ENCODE data around the gene GJC2. TPM values are rescaled to one million over a fixed set of nuclear protein-coding genes. Genes with fewer than 3 reads are reported as not detected.

Gene GJC2
- total RNA-seq, 1 experiment from 2014 or later, result 0.72 TPM

DNA sequence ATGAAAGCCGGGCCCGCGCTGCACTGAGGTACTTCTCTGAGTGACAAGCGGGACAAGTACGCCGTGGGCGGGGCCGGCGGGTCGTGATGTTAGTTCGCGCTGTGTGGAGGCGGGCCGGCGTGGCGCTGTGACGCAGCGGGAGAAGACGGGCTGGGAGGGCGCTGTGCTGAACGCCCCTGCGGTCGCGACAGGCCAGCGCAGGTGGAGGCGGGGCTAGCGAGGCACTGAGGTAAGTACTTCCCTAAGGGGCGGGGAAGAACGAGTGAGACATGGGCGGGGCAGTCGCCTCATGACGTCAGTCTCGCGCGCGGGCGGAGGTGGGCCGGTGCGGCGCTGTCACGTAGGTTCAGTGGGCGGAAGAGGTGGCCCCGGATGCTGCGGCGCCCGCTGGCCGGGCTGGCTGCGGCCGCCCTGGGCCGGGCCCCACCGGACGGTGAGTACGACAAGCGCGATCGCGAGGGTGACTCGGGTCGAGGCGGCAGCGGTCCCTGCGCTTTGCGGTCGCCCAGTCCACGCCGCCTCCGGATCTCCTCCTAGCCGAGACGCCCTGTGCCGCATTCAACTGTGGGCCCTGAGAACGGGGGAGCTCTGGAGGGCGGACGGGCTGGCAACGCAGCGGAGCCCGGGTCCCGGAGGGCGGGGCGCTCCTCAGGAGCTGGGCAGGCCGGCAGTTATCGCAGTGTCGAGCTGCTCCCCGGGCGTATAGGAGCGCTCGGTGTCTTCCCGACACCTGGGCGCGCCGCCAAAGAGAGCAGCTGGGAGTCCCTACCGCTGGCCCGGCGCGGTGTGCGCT is 9.6 kb upstream of the GJC2 start, which contains the start of gene GUK1 (continued):
- TF ChIP-seq SMAD4 (CRISPR knock-in tag; IDR thresholded peaks at IDR 0.05) (no peak), TEAD4 (CRISPR knock-in tag; IDR thresholded peaks at IDR 0.05) (no peak), E2F5 (CRISPR knock-in tag; IDR thresholded peaks at IDR 0.05) (peak; percentile 75), HMGXB4 (CRISPR knock-in tag; IDR thresholded peaks at IDR 0.05) (peak; percentile 92), ZNF512 (CRISPR knock-in tag; IDR thresholded peaks at IDR 0.05; ENCODE audit: borderline replicate concordance) (0 out of 2 replicates have a peak, but pooled peaks have one; percentile 18), SP1 (CRISPR knock-in tag; conservative IDR thresholded peaks at IDR 0.05) (peak; percentile 100), TEAD1 (CRISPR knock-in tag; IDR thresholded peaks at IDR 0.05) (no peak), TCF7 (CRISPR knock-in tag; IDR thresholded peaks at IDR 0.05; ENCODE audit: low read depth) (no peak), ZNF121 (CRISPR knock-in tag; IDR thresholded peaks at IDR 0.05) (no peak), HMGA2 (CRISPR knock-in tag; IDR thresholded peaks at IDR 0.05) (no peak), SOX15 (CRISPR knock-in tag; IDR thresholded peaks at IDR 0.05) (no peak), ZNF263 (CRISPR knock-in tag; IDR thresholded peaks at IDR 0.05; ENCODE audit: low read depth) (no peak), ZNF138 (CRISPR knock-in tag; conservative IDR thresholded peaks at IDR 0.05) (no peak), SMAD3 (CRISPR knock-in tag; IDR thresholded peaks at IDR 0.05; ENCODE audit: borderline replicate concordance) (no peak), NR1H2 (CRISPR knock-in tag; IDR thresholded peaks at IDR 0.05) (no peak), ZNF232 (CRISPR knock-in tag; IDR thresholded peaks at IDR 0.05) (no peak), PRRX2 (CRISPR knock-in tag; IDR thresholded peaks at IDR 0.05) (0 out of 2 replicates have a peak, but pooled peaks have one; percentile 50), MYBL2 (CRISPR knock-in tag; IDR thresholded peaks at IDR 0.05) (peak; percentile 91), NR3C1 (CRISPR knock-in tag; conservative IDR thresholded peaks at IDR 0.05; ENCODE audit: low read depth) (no peak), OVOL2 (CRISPR knock-in tag; IDR thresholded peaks at IDR 0.05; ENCODE audit: borderline replicate concordance) (no peak), IRF1 (CRISPR knock-in tag; IDR thresholded peaks at IDR 0.05) (no peak), MLX (CRISPR knock-in tag; IDR thresholded peaks at IDR 0.05) (no peak), ZBTB21 (CRISPR knock-in tag; IDR thresholded peaks at IDR 0.05; ENCODE audit: borderline replicate concordance) (peak; percentile 99), FOXK1 (CRISPR knock-in tag; IDR thresholded peaks at IDR 0.05) (peak; percentile 74), RORB (CRISPR knock-in tag; IDR thresholded peaks at IDR 0.05) (no peak)
- TF ChIP-seq, protein P1, sequence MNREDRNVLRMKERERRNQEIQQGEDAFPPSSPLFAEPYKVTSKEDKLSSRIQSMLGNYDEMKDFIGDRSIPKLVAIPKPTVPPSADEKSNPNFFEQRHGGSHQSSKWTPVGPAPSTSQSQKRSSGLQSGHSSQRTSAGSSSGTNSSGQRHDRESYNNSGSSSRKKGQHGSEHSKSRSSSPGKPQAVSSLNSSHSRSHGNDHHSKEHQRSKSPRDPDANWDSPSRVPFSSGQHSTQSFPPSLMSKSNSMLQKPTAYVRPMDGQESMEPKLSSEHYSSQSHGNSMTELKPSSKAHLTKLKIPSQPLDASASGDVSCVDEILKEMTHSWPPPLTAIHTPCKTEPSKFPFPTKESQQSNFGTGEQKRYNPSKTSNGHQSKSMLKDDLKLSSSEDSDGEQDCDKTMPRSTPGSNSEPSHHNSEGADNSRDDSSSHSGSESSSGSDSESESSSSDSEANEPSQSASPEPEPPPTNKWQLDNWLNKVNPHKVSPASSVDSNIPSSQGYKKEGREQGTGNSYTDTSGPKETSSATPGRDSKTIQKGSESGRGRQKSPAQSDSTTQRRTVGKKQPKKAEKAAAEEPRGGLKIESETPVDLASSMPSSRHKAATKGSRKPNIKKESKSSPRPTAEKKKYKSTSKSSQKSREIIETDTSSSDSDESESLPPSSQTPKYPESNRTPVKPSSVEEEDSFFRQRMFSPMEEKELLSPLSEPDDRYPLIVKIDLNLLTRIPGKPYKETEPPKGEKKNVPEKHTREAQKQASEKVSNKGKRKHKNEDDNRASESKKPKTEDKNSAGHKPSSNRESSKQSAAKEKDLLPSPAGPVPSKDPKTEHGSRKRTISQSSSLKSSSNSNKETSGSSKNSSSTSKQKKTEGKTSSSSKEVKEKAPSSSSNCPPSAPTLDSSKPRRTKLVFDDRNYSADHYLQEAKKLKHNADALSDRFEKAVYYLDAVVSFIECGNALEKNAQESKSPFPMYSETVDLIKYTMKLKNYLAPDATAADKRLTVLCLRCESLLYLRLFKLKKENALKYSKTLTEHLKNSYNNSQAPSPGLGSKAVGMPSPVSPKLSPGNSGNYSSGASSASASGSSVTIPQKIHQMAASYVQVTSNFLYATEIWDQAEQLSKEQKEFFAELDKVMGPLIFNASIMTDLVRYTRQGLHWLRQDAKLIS (CRISPR knock-in tag; IDR thresholded peaks at IDR 0.05; ENCODE audit: borderline replicate concordance), result no peak
- TF ChIP-seq, protein P2, sequence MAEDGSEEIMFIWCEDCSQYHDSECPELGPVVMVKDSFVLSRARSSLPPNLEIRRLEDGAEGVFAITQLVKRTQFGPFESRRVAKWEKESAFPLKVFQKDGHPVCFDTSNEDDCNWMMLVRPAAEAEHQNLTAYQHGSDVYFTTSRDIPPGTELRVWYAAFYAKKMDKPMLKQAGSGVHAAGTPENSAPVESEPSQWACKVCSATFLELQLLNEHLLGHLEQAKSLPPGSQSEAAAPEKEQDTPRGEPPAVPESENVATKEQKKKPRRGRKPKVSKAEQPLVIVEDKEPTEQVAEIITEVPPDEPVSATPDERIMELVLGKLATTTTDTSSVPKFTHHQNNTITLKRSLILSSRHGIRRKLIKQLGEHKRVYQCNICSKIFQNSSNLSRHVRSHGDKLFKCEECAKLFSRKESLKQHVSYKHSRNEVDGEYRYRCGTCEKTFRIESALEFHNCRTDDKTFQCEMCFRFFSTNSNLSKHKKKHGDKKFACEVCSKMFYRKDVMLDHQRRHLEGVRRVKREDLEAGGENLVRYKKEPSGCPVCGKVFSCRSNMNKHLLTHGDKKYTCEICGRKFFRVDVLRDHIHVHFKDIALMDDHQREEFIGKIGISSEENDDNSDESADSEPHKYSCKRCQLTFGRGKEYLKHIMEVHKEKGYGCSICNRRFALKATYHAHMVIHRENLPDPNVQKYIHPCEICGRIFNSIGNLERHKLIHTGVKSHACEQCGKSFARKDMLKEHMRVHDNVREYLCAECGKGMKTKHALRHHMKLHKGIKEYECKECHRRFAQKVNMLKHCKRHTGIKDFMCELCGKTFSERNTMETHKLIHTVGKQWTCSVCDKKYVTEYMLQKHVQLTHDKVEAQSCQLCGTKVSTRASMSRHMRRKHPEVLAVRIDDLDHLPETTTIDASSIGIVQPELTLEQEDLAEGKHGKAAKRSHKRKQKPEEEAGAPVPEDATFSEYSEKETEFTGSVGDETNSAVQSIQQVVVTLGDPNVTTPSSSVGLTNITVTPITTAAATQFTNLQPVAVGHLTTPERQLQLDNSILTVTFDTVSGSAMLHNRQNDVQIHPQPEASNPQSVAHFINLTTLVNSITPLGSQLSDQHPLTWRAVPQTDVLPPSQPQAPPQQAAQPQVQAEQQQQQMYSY (CRISPR knock-in tag; IDR thresholded peaks at IDR 0.05), result no peak
